AG04450 (cell line): Measurements from ENCODE around the gene RYR3. TPM values are rescaled to one million over a fixed set of nuclear protein-coding genes. Genes with fewer than 3 reads are reported as not detected.

Experiments used
- CTCF ChIA-PET: fragments of 300-600, 350-600 bp; formaldehyde crosslinking; extraction: SDS; loops from one replicate; lab custom pipeline; 2022; ENCODE audit warnings: antibody characterized with exemption, inconsistent platforms; lab: Charles Lee
- POLR2A ChIA-PET: fragments of 350-600 bp; formaldehyde crosslinking; extraction: SDS; loops from one replicate; lab custom pipeline; 2021; ENCODE audit warnings: antibody characterized with exemption, inconsistent platforms; lab: Yijun Ruan, JAX
- DNase-seq: peaks from one replicate; pipeline ENCODE4 v3.0.0-alpha.2; 2011; ENCODE audit warnings: low read depth, low spot score
- H3K27ac ChIP-seq: one replicate; pipeline ENCODE4 v1.5.1; 2012; ENCODE audit warnings: low read depth, low read length, control low read depth
- H3K27me3 ChIP-seq: one replicate; pipeline ENCODE4 v1.6.0; 2012; ENCODE audit warnings: low read length; ENCODE audit not compliant: control insufficient read depth, insufficient read depth
- H3K4me3 ChIP-seq: 2 replicates; pipeline ENCODE4 v1.5.1; 2011; ENCODE audit warnings: mild to moderate bottlenecking, low read depth, low read length, control low read depth
- H3K9me3 ChIP-seq: 2 replicates; pipeline ENCODE4 v1.5.1; 2012; ENCODE audit warnings: low read length; ENCODE audit not compliant: control insufficient read depth, insufficient read depth
- polyA plus RNA-seq: library from polyadenylated mRNA; depleted of rRNA; stranded (reverse); fragments of >200 nt; gene quantifications from 2 replicates; pipeline ENCODE4 v1.2.3, GENCODE V29; 2011
- TF ChIP-seq, protein P1 (sequence below): IDR thresholded peaks from 2 replicates; pipeline ENCODE4 v1.5.1; 2011; ENCODE audit warnings: low read depth, low read length, control low read depth, inconsistent platforms

Gene RYR3
- polyA plus RNA-seq, 1 experiment: not detected

DNA sequence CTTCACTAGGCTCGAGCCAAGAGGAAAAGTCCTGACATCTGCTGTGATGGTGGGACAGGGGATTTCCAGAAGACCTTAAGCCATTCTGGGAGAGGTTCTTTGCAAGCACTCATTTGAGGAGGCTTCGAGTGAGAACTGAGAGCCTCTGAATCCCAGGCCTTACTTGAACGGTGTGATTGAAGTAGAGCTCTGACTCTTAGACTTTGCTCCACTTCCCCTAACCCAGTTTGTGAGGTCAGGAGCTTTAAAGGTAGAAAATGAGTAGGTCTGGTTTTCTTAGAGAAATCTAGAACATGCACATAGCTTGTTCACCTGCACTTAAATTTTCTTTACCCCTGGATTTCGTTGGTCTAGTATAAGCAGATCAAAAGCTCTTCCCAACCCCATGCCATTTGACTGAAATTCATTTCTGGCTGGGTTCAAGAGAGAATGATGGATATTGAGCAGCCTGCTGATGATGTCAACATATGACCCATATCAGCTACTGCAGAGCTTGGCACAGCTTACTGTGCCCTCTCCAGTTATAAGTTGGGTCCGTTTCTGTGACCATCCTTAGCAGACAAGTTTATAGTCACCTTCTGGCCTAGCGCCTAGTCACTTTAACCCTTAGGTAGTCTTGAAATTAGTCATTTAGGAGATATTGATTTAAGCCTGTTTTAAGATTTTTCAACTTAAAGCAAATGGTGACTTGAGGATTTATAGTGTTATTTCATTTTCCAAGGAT is 428.3 kb downstream of the RYR3 start:
- Histone ChIP-seq H3K27me3 (peaks cover 23% of the 10 kb centered on the region), H3K4me3 (no peak overlapping the region), H3K27ac (no peak overlapping the region), H3K9me3 (no peaks in the 10 kb centered on the region)
- TF ChIP-seq, protein P1, sequence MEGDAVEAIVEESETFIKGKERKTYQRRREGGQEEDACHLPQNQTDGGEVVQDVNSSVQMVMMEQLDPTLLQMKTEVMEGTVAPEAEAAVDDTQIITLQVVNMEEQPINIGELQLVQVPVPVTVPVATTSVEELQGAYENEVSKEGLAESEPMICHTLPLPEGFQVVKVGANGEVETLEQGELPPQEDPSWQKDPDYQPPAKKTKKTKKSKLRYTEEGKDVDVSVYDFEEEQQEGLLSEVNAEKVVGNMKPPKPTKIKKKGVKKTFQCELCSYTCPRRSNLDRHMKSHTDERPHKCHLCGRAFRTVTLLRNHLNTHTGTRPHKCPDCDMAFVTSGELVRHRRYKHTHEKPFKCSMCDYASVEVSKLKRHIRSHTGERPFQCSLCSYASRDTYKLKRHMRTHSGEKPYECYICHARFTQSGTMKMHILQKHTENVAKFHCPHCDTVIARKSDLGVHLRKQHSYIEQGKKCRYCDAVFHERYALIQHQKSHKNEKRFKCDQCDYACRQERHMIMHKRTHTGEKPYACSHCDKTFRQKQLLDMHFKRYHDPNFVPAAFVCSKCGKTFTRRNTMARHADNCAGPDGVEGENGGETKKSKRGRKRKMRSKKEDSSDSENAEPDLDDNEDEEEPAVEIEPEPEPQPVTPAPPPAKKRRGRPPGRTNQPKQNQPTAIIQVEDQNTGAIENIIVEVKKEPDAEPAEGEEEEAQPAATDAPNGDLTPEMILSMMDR: no peak
- no peak for DNase-seq
- POLR2A ChIA-PET: no interaction called here
- CTCF ChIA-PET: interaction anchor here (0.8 to 8.1 kb wide), 12 partner anchors 9 to 653 kb away, joined by 3 to 98 read pairs (median 24); no protein-coding TSS in a partner anchor

DNA sequence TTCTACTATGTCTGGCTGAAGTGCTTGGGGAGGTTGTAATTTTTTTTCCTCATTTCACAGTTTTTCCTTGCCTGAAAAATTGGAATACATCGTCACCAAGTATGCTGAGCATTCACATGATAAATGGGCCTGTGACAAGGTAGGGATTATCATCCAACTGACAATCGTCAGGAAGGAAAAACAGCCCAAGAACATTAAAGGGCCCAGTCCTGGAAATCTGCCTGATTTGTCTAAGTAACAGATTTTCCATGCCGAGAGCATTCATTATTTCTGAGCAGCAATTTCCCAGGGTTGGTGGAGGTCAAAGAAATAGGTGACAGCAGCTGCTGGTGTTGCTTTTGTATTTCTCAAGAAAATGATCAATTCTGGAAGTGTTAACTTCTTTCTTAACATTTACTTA is 431.5 kb downstream of the RYR3 start:
- CTCF ChIA-PET: no interaction called here
- no peak overlapping the region for H3K27ac ChIP-seq

DNA sequence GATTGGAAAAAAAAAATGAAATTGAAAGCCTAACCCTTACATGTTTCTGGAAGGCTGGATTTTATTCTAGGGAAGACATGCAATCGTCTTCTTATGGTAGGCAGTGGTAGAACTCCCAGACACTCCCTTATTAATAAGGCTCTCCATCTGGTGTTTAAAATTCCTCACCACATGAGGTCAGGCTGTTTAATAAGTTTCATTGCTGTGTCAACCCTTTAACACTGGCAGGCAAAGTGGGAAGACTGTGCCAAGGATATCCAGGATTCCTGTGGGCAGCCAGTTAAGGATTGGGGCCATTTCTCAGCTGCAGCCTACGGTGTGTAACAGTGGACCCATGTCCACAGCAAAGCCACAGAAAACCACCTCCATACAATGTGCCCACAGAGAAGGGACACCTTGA is 432.0 kb downstream of the RYR3 start:
- POLR2A ChIA-PET: no interaction called here
- H3K27ac ChIP-seq: no peak overlapping the region
- CTCF ChIA-PET: no interaction called here
- no peak overlapping the region for H3K4me3 ChIP-seq
- TF ChIP-seq, protein P1: no peak
- H3K9me3 ChIP-seq: no peaks in the 10 kb centered on the region
- DNase-seq: no peak
- H3K27me3 ChIP-seq: peaks cover 32% of the 10 kb centered on the region

More for the DNA sequence above, 431.5 kb downstream of the RYR3 start:
- TF ChIP-seq, protein P1: no peak
- POLR2A ChIA-PET: no interaction called here
- H3K9me3 ChIP-seq: no peaks in the 10 kb centered on the region
- DNase-seq: no peak
- H3K4me3 ChIP-seq: no peak overlapping the region
- H3K27me3 ChIP-seq: peaks cover 32% of the 10 kb centered on the region

DNA sequence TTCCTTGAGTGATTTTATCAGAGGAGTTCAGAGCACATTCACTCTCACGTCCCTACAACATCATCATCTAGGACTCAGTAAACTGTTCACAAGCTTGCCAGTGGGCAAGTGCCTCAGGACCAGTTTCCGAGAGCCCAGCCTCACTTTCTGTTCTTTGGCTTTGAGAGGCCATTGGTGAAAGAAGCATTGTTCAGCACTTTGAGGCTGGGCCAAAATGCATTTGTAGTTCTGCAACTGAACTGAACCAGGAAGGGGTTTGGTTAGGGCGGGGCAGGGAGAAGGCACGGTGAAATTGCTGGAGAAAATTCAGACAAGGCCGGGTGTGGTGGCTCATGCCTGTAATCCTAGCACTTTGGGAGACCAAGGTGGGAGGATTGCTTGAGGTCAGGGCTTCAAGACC is 435.4 kb downstream of the RYR3 start:
- H3K4me3 ChIP-seq: no peak overlapping the region
- TF ChIP-seq, protein P1: no peak

DNA sequence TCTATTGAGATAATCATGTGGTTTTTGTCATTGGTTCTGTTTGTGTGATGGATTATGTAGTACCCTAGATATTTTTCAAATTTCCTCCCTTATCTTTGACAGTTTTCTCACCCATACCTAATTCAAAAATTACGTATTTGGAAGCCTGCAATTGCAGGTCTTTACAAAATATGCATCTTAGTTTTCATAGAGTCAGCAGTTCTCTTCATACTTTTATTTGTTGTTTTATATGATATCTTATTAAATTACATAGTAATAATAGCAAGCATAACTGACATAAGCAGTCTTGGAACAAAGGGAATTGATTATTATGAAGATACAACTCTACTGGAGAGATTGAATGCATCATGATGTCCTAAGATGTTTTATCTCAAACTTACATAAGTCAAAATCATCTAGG is 442.2 kb downstream of the RYR3 start:
- H3K27ac ChIP-seq: no peak overlapping the region
- TF ChIP-seq, protein P1: no peak
- no peak for DNase-seq
- H3K9me3 ChIP-seq: no peaks in the 10 kb centered on the region
- H3K4me3 ChIP-seq: no peak overlapping the region
- ChIA-PET CTCF (interaction anchor here (1.8 kb wide), 1 partner anchor 15 kb away, joined by 5 read pairs; no protein-coding TSS in a partner anchor), POLR2A (no interaction called here)
- H3K27me3 ChIP-seq: peaks cover 4% of the 10 kb centered on the region

More for the DNA sequence above, 435.4 kb downstream of the RYR3 start:
- Histone ChIP-seq H3K27ac (no peak overlapping the region), H3K9me3 (no peaks in the 10 kb centered on the region), H3K27me3 (peaks cover 16% of the 10 kb centered on the region)
- POLR2A ChIA-PET: no interaction called here
- CTCF ChIA-PET: no interaction called here
- no peak for DNase-seq
